Stimulated activated CD4-positive, alpha-beta T cell treated with anti-CD3 and anti-CD28 coated beads, Interleukin-2, amount 100 ng/mL, for 24 hours (primary cell): ENCODE measurements around the gene RET.
A peak's percentile ranks its signal among the peaks of the same experiment; 100 is the strongest.
"Not testable (repeated sequence)": the region's sequence is repeated elsewhere in the genome, so short reads cannot be mapped to it uniquely, and the experiment has no call there.

Experiments
- DNase-seq, 2 donors: peaks; one replicate each; pipeline ENCODE4 v3.0.0-alpha.2; 2020

The RET gene

DNA sequence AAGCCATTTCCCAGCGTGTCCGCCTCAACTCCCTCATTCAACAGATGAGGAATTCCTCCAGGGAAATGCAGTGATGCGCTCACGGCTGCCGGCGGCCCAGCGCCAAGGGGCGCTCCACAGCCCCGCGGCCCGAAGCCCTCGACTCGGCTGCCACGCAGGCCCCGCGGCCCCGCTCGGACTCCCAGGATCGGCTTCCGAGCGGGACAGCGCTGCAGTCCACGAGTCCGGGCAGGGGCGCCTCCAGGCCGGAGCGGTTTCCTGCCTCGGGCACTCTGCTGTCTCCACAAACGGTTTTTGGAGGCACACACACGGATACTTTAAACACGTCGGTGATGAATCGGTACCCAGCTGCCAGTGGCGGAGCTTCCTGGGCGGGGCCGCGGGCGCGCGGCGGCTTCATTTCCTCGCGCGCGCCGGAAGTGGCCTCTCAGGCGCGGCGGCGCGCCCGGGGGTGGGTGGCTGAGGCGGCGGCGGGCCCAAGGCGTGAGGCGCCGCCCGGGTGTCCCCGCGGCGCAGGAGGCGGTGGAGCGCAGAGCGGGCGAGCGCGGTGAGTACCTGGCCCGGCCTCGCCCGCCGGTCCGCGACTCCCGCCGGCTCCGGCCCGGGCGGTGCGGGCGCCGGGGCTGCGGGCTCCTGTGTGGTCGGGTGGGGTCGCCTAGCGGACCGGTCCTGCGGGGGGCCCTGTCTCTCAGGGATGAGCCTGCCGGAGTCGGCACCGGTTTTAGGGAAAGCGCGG, 61.3 kb downstream of the RET start, which contains the start of gene CSGALNACT2:
Gene CSGALNACT2, plus strand, starts transcription at position 425 of the 736 bp plus-strand sequence. CDS start 16,705 bp downstream, outside the sequence.
- peak; percentile 88 to 89 for DNase-seq

- DNase-seq, result peak; percentile 58 to 64
These were observed 61.9 kb downstream of the RET start for GRCh38 chr10:43138757-43139241.

- no peak for DNase-seq
These were observed 64.6 kb downstream of the RET start for GRCh38 chr10:43141421-43141820.

GRCh38 chr10:43145311-43145710, 68.4 kb downstream of the RET start:
- no peak for DNase-seq

- not testable (repeated sequence) for DNase-seq
These were observed 69.1 kb downstream of the RET start for GRCh38 chr10:43145936-43146335.

- no peak for DNase-seq
These were observed 74.5 kb downstream of the RET start for GRCh38 chr10:43151371-43151770.

- DNase-seq, result no peak
These were observed 77.0 kb downstream of the RET start for GRCh38 chr10:43153901-43154300.

DNA sequence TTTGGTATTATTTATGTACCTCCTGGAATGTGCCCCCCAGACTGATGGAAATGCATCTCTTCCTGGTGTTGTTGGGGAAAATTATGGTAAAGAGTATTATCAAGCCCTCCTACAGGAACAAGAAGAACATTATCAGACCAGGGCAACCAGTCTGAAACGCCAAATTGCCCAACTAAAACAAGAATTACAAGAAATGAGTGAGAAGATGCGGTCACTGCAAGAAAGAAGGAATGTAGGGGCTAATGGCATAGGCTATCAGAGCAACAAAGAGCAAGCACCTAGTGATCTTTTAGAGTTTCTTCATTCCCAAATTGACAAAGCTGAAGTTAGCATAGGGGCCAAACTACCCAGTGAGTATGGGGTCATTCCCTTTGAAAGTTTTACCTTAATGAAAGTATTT, 78.4 kb downstream of the RET start:
- no peak for DNase-seq

DNA sequence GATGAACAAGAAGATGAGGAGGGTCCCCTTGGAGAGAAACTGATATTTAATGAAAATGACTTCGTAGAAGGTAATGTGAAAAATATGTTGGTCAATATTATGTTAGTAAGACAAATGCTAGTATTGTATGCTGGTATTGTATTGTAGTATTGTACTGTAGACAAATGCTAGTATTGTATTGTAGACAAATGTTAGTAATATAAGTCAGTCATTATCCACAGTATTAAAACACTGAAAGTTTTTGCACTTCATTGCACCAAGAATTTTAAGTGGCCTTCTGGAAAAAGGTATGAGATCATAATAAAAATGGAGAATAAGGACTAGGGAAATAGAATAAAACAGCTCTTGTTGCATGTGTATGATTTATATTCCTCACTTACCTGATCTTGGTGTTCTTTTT, 78.9 kb downstream of the RET start:
- DNase-seq, result no peak

GRCh38 chr10:43156590-43157341, 79.9 kb downstream of the RET start:
- DNase-seq, result no peak

- DNase-seq, result no peak
These were observed 81.8 kb downstream of the RET start for GRCh38 chr10:43158636-43159035.

GRCh38 chr10:43160046-43160920, 83.4 kb downstream of the RET start:
- DNase-seq, result peak; percentile 31 to 60

- DNase-seq, result no peak
These were observed 84.0 kb downstream of the RET start for GRCh38 chr10:43160921-43161255.

DNA sequence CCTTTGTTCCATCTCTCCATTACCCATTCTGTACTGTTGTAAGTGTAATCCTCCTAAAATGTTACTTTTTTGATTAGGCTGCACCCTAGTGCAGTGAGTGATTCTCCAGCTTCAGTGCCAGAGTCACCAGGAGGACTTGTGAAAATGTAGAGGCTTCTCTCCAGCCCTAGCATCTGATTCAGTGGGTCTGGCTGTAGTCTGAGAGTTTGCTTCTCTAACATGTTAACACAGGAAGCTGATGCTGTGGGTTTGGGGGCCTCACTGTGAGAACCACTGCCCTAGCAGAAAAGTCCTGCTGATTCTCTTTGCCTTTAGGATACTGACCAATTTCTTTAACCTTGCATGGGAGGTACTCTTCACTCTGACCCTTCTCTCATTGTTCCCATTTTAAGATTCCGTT, 85.7 kb downstream of the RET start:
- DNase-seq, result no peak

- DNase-seq, result no peak
These were observed 89.5 kb downstream of the RET start for GRCh38 chr10:43166207-43166879.

DNA sequence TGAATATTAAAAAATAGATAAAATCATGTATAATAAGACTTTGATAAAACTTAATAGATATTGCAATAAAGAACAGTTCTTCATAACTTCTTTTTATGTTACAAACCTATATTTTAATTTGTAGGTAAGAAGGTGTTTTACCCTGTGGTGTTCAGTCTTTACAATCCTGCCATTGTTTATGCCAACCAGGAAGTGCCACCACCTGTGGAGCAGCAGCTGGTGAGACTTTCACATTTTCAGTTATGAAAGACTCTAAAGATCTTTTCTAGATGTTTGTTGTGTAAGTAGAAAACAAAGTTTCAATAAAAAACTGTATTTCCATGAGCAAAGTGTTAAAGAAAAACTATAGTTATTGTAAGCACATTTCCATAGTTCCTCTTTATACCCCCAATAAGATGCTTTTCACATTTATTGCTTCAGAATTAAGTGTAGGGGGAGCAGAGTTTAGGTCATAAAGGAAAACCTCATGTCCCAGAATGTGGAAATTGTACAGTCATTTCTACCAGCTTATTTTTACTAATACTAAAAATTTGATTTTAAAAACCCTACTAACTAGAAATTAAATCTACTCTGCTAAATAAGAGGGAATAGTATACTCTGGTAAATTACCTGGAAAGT, 90.1 kb downstream of the RET start:
- DNase-seq, result no peak

DNA sequence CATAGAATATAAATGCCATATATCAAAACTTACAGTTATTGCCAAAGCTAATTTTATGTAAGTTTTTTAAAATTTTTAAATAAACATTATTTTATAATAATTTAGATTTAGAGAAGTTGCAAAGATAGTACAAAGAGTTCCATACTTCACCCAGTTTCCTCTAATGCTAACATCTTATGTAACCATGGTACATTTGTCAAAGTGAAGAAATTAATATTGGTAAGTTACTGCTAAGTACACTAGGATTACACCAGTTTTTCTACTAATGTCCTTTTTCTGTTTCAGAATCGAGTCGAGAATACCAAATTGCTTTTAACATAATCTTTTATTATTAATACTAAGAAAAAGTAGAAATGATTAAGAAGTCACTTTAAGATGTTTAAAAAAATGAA, 90.6 kb downstream of the RET start:
- DNase-seq, result no peak

DNA sequence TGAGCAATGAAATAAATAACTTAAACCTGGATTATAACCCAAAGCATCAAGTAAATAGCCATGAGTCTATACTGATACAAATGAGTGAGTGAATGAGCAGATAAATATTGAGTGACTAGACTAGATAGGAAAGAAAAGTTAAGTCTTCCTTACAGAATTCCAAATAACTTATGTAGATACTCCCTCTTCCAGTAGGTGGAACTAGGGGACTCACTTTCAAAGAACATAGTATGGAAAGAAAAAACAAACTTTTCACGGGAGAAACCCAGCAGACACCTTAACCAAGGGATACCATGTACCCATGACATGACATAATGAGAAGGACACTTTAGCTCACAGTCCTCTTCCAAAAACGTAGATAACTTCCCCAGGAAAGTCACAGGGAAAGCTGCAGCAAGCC, 93.6 kb downstream of the RET start:
- no peak for DNase-seq

DNA sequence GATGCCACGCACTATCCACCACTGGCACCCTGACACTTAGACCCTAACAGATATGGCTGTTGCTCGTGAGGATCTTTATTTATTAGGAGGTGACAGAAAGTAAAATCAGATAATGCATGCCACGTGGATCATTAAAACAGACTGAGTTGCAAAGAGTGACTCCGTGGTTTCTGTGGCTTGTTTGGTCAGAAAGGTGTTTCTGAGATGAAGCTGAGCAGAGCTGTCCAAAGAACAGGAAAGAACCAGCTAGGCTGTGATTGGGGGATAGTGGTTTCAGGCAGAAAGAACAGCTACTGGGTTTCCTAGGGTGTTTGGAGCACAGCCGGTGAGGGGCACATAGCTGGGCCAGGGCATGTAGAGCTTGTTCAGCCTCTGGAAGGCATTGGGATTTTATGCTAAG, 95.8 kb downstream of the RET start:
- no peak for DNase-seq

DNA sequence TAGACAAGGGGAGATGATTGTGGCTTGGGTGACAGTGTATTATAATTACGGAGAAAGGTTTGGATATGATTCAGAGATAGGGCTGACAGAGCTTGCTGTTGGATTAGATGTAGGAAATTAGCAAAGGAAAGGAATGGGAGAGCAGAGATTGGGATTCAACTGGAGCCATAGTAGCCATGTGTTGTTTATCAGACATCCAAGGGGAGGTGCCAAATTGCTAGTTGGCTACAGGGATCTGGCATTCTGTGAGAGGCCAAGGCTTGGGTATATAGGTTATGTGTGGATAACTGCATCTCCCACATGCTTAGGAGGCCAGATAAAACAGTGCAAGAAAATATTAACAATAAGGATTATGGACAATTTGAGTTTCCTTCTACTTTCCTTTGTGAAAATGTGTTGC, 96.3 kb downstream of the RET start:
- no peak for DNase-seq

- DNase-seq, result no peak
These were observed 98.1 kb downstream of the RET start for GRCh38 chr10:43174969-43175368.

GRCh38 chr10:43176271-43176670, 99.4 kb downstream of the RET start:
- DNase-seq, result no peak
